ENCODE measurements around the gene KLHL26.

The KLHL26 gene

GRCh38 chr19:18663940-18664530 lies 27.2 kb downstream of the KLHL26 start:
- H3K4me3 ChIP-seq (ENCODE audit: low read length) = no peak overlapping the region
- peaks cover 22% of the 10 kb centered on the region for H3K36me3 ChIP-seq (ENCODE audit: control insufficient read depth, insufficient read depth, low read length, severe bottlenecking)
- DNase-seq (ENCODE audit: low read depth) = no peak
- H3K9me3 ChIP-seq (ENCODE audit: control insufficient read depth, low read length) = no peaks in the 10 kb centered on the region
- peaks cover 28% of the 10 kb centered on the region for H3K4me1 ChIP-seq (ENCODE audit: control insufficient read depth, insufficient read depth, low read length)
- no peak overlapping the region for H3K9ac ChIP-seq (ENCODE audit: low read length)
- no peaks in the 10 kb centered on the region for H3K27me3 ChIP-seq (replicated peaks; ENCODE audit: control insufficient read depth, insufficient read depth, low read length)

DNA sequence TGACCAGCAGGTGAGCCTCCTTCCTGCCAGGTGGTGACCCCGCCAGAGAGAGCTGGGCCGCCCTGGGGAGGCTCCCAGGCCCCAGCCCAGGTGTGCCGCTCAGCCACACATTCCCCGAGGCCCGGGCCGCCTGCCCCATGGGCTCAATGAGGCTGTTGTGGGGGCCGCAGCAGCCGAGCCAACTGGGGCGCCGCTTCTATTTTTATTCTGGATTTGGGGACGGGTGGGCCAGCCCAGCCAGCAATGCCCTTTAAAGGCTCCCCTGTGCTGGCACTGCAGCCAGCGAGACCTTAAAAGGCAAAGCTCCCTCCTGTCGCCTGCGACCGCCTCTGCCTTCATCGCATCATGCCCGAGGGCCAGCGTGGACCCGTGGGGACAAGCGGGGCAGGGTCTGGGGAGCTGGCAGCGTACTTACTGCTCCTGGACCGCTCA lies 29.0 kb downstream of the KLHL26 start:
- DNase-seq (ENCODE audit: low read depth) = no peak
- H3K4me1 ChIP-seq (ENCODE audit: control insufficient read depth, insufficient read depth, low read length) = peaks cover 14% of the 10 kb centered on the region
- peaks cover 29% of the 10 kb centered on the region for H3K36me3 ChIP-seq (ENCODE audit: control insufficient read depth, insufficient read depth, low read length, severe bottlenecking)
- H3K4me3 ChIP-seq (ENCODE audit: low read length) = no peak overlapping the region
- no peak overlapping the region for H3K9ac ChIP-seq (ENCODE audit: low read length)
- H3K27me3 ChIP-seq (replicated peaks; ENCODE audit: control insufficient read depth, insufficient read depth, low read length) = no peaks in the 10 kb centered on the region
- no peaks in the 10 kb centered on the region for H3K9me3 ChIP-seq (ENCODE audit: control insufficient read depth, low read length)

DNA sequence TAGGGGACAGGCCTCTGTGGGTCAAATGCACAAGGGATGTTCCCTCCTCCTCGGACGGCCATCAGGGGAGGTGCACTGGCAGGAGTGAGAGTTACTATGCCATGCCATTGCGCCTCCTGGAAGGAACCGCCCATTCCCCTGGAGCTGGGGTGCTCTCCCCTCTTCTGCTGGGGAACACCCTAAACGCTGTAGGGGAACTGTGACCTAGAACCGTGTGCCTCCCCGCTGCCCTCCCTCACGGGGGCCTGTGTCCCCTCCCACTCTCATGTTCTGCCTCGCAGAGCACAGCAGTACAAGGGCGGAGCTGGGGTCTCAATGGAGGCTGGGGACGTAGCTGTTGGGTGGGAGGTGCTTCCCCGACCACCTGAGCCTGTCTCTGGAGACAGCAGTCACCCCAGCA lies 29.5 kb downstream of the KLHL26 start:
- no peak overlapping the region for H3K9ac ChIP-seq (ENCODE audit: low read length)
- H3K27me3 ChIP-seq (replicated peaks; ENCODE audit: control insufficient read depth, insufficient read depth, low read length) = no peaks in the 10 kb centered on the region
- H3K4me1 ChIP-seq (ENCODE audit: control insufficient read depth, insufficient read depth, low read length) = peaks cover 11% of the 10 kb centered on the region
- H3K36me3 ChIP-seq (ENCODE audit: control insufficient read depth, insufficient read depth, low read length, severe bottlenecking) = peaks cover 29% of the 10 kb centered on the region
- H3K4me3 ChIP-seq (ENCODE audit: low read length) = no peak overlapping the region
- H3K9me3 ChIP-seq (ENCODE audit: control insufficient read depth, low read length) = no peaks in the 10 kb centered on the region
- no peak for DNase-seq (ENCODE audit: low read depth)

DNA sequence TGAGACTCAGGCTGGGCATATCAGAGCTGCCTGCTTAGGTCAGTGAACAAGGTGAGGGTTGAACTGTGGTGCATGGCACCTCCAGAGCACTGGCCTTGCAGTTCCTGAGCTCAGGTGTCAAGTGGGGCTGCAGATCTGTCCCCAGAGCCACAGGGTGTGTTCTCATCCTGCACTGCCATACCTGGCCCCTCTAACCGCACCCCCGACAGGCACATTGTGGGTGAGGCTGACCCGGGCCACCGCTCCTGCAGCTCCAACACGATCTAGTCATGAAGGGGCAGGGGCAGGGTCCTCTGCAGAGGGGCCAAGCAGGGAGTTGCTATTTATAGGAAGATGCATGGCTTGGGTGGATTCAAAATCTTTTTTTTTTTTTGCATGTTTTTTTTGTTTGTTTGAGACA lies 30.0 kb downstream of the KLHL26 start:
- H3K36me3 ChIP-seq (ENCODE audit: control insufficient read depth, insufficient read depth, low read length, severe bottlenecking) = peaks cover 29% of the 10 kb centered on the region
- H3K4me3 ChIP-seq (ENCODE audit: low read length) = no peak overlapping the region
- H3K9ac ChIP-seq (ENCODE audit: low read length) = no peak overlapping the region
- no peaks in the 10 kb centered on the region for H3K27me3 ChIP-seq (replicated peaks; ENCODE audit: control insufficient read depth, insufficient read depth, low read length)
- no peaks in the 10 kb centered on the region for H3K9me3 ChIP-seq (ENCODE audit: control insufficient read depth, low read length)
- no peak for DNase-seq (ENCODE audit: low read depth)
- H3K4me1 ChIP-seq (ENCODE audit: control insufficient read depth, insufficient read depth, low read length) = peaks cover 10% of the 10 kb centered on the region

GRCh38 chr19:18667531-18668251 lies 30.9 kb downstream of the KLHL26 start:
- Histone ChIP-seq H3K4me1 (ENCODE audit: control insufficient read depth, insufficient read depth, low read length) (peaks cover 19% of the 10 kb centered on the region), H3K9ac (ENCODE audit: low read length) (no peak overlapping the region), H3K4me3 (ENCODE audit: low read length) (no peak overlapping the region), H3K27me3 (replicated peaks; ENCODE audit: control insufficient read depth, insufficient read depth, low read length) (no peaks in the 10 kb centered on the region), H3K9me3 (ENCODE audit: control insufficient read depth, low read length) (no peaks in the 10 kb centered on the region), H3K36me3 (ENCODE audit: control insufficient read depth, insufficient read depth, low read length, severe bottlenecking) (peaks cover 29% of the 10 kb centered on the region)
- no peak for DNase-seq (ENCODE audit: low read depth)

DNA sequence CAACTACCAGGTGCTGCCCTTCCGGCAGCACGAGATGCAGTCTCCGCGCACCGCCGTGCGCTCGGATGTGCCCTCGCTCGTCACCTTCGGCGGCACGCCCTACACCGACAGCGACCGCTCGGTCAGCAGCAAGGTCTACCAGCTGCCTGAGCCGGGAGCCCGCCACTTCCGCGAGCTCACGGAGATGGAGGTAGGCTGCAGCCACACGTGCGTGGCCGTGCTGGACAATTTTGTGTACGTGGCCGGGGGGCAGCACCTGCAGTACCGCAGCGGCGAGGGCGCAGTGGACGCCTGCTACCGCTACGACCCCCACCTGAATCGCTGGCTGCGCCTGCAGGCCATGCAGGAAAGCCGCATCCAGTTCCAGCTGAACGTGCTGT lies 31.4 kb downstream of the KLHL26 start:
- H3K4me3 ChIP-seq (ENCODE audit: low read length) = no peak overlapping the region

DNA sequence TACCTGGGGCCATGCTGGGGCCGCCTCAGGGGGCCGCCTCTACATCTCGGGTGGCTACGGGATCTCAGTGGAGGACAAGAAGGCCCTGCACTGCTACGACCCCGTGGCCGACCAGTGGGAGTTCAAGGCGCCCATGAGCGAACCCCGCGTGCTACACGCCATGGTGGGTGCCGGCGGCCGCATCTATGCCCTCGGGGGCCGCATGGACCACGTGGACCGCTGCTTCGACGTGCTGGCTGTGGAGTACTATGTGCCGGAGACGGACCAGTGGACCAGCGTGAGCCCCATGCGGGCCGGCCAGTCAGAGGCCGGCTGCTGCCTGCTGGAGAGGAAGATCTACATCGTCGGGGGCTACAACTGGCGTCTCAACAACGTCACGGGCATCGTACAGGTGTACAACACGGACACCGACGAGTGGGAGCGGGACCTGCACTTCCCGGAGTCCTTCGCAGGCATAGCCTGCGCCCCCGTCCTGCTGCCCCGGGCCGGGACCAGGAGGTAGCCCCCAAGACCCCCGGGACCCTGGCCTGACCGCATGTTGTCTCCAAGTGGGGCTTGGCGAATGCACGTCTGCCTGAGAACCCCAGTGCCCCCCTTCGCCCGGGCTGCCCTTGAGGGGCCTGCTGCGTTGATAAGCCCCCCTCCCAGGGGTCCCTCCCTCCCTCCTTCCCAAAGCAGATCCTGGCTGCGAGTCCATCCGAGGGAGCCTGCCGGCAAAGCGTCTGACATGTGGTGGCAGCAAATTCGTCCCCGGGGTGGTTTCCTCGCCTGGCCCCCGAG lies 32.1 kb downstream of the KLHL26 start:
- Histone ChIP-seq H3K27me3 (replicated peaks; ENCODE audit: control insufficient read depth, insufficient read depth, low read length) (no peaks in the 10 kb centered on the region), H3K4me1 (ENCODE audit: control insufficient read depth, insufficient read depth, low read length) (peaks cover 18% of the 10 kb centered on the region), H3K9ac (ENCODE audit: low read length) (no peak overlapping the region), H3K9me3 (ENCODE audit: control insufficient read depth, low read length) (no peaks in the 10 kb centered on the region), H3K4me3 (ENCODE audit: low read length) (no peak overlapping the region), H3K36me3 (ENCODE audit: control insufficient read depth, insufficient read depth, low read length, severe bottlenecking) (peaks cover 29% of the 10 kb centered on the region)
- no peak for DNase-seq (ENCODE audit: low read depth)

More for the DNA sequence above, 31.4 kb downstream of the KLHL26 start:
- peaks cover 21% of the 10 kb centered on the region for H3K4me1 ChIP-seq (ENCODE audit: control insufficient read depth, insufficient read depth, low read length)
- no peaks in the 10 kb centered on the region for H3K9me3 ChIP-seq (ENCODE audit: control insufficient read depth, low read length)
- no peak for DNase-seq (ENCODE audit: low read depth)
- peaks cover 29% of the 10 kb centered on the region for H3K36me3 ChIP-seq (ENCODE audit: control insufficient read depth, insufficient read depth, low read length, severe bottlenecking)
- H3K9ac ChIP-seq (ENCODE audit: low read length) = no peak overlapping the region
- no peaks in the 10 kb centered on the region for H3K27me3 ChIP-seq (replicated peaks; ENCODE audit: control insufficient read depth, insufficient read depth, low read length)

- Histone ChIP-seq H3K36me3 (ENCODE audit: control insufficient read depth, insufficient read depth, low read length, severe bottlenecking) (peaks cover 29% of the 10 kb centered on the region), H3K9ac (ENCODE audit: low read length) (no peak overlapping the region), H3K4me1 (ENCODE audit: control insufficient read depth, insufficient read depth, low read length) (peaks cover 18% of the 10 kb centered on the region), H3K9me3 (ENCODE audit: control insufficient read depth, low read length) (no peaks in the 10 kb centered on the region), H3K4me3 (ENCODE audit: low read length) (no peak overlapping the region), H3K27me3 (replicated peaks; ENCODE audit: control insufficient read depth, insufficient read depth, low read length) (no peaks in the 10 kb centered on the region)
- no peak for DNase-seq (ENCODE audit: low read depth)
Measured at GRCh38 chr19:18669524-18669817, 32.6 kb downstream of the KLHL26 start.

- no peak overlapping the region for H3K4me3 ChIP-seq (ENCODE audit: low read length)
- no peaks in the 10 kb centered on the region for H3K9me3 ChIP-seq (ENCODE audit: control insufficient read depth, low read length)
- H3K27me3 ChIP-seq (replicated peaks; ENCODE audit: control insufficient read depth, insufficient read depth, low read length) = no peaks in the 10 kb centered on the region
- peaks cover 18% of the 10 kb centered on the region for H3K4me1 ChIP-seq (ENCODE audit: control insufficient read depth, insufficient read depth, low read length)
- H3K9ac ChIP-seq (ENCODE audit: low read length) = no peak overlapping the region
- peaks cover 29% of the 10 kb centered on the region for H3K36me3 ChIP-seq (ENCODE audit: control insufficient read depth, insufficient read depth, low read length, severe bottlenecking)
- no peak for DNase-seq (ENCODE audit: low read depth)
Measured at GRCh38 chr19:18669883-18670282, 33.1 kb downstream of the KLHL26 start.

- Histone ChIP-seq H3K36me3 (ENCODE audit: control insufficient read depth, insufficient read depth, low read length, severe bottlenecking) (peaks cover 28% of the 10 kb centered on the region), H3K9ac (ENCODE audit: low read length) (no peak overlapping the region), H3K4me3 (ENCODE audit: low read length) (no peak overlapping the region), H3K4me1 (ENCODE audit: control insufficient read depth, insufficient read depth, low read length) (peaks cover 18% of the 10 kb centered on the region), H3K9me3 (ENCODE audit: control insufficient read depth, low read length) (no peaks in the 10 kb centered on the region), H3K27me3 (replicated peaks; ENCODE audit: control insufficient read depth, insufficient read depth, low read length) (no peaks in the 10 kb centered on the region)
- no peak for DNase-seq (ENCODE audit: low read depth)
Measured at GRCh38 chr19:18670312-18670711, 33.5 kb downstream of the KLHL26 start.

- no peaks in the 10 kb centered on the region for H3K9me3 ChIP-seq (ENCODE audit: control insufficient read depth, low read length)
- no peaks in the 10 kb centered on the region for H3K27me3 ChIP-seq (replicated peaks; ENCODE audit: control insufficient read depth, insufficient read depth, low read length)
- no peak overlapping the region for H3K4me3 ChIP-seq (ENCODE audit: low read length)
- H3K4me1 ChIP-seq (ENCODE audit: control insufficient read depth, insufficient read depth, low read length) = peaks cover 18% of the 10 kb centered on the region
- DNase-seq (ENCODE audit: low read depth) = no peak
- peak overlapping the region; percentile 45 for H3K9ac ChIP-seq (ENCODE audit: low read length)
- peaks cover 25% of the 10 kb centered on the region for H3K36me3 ChIP-seq (ENCODE audit: control insufficient read depth, insufficient read depth, low read length, severe bottlenecking)
Measured at GRCh38 chr19:18671303-18672043, 34.6 kb downstream of the KLHL26 start.

Data from adipocyte (in vitro differentiated cells).